H7 (cell line): ENCODE measurements around the gene SEC23A. TPM values are rescaled to one million over a fixed set of nuclear protein-coding genes. Genes with fewer than 3 reads are reported as not detected.
"Not testable (repeated sequence)": the region's sequence is repeated elsewhere in the genome, so short reads cannot be mapped to it uniquely, and the experiment has no call there.

ENCODE experiments used
- DNase-seq: peaks from one replicate; pipeline ENCODE4 v3.0.0; 2012
- H3K27me3 ChIP-seq: 2 replicates; pipeline ENCODE4 v1.6.0; 2011; ENCODE audit warnings: mild to moderate bottlenecking, low read length; ENCODE audit not compliant: control insufficient read depth, insufficient read depth
- H3K36me3 ChIP-seq: replicated peaks from 2 replicates; pipeline ENCODE4 v1.5.1; 2011; ENCODE audit warnings: low read length; ENCODE audit not compliant: control insufficient read depth, insufficient read depth
- H3K4me3 ChIP-seq: 2 replicates; pipeline ENCODE4 v1.5.1; 2011; ENCODE audit warnings: low read depth, mild to moderate bottlenecking, control low read depth, low read length, moderate library complexity; ENCODE audit not compliant: insufficient read depth
- total RNA-seq: library from RNA; depleted of rRNA; stranded (reverse); fragments of >200 nt; shearing (Covaris generic); gene quantifications from 2 replicates; pipeline ENCODE4 v1.2.3, GENCODE V29; 2014; rRNA removed

Gene SEC23A
- total RNA-seq: 105 and 119 TPM in 2 replicates

DNA sequence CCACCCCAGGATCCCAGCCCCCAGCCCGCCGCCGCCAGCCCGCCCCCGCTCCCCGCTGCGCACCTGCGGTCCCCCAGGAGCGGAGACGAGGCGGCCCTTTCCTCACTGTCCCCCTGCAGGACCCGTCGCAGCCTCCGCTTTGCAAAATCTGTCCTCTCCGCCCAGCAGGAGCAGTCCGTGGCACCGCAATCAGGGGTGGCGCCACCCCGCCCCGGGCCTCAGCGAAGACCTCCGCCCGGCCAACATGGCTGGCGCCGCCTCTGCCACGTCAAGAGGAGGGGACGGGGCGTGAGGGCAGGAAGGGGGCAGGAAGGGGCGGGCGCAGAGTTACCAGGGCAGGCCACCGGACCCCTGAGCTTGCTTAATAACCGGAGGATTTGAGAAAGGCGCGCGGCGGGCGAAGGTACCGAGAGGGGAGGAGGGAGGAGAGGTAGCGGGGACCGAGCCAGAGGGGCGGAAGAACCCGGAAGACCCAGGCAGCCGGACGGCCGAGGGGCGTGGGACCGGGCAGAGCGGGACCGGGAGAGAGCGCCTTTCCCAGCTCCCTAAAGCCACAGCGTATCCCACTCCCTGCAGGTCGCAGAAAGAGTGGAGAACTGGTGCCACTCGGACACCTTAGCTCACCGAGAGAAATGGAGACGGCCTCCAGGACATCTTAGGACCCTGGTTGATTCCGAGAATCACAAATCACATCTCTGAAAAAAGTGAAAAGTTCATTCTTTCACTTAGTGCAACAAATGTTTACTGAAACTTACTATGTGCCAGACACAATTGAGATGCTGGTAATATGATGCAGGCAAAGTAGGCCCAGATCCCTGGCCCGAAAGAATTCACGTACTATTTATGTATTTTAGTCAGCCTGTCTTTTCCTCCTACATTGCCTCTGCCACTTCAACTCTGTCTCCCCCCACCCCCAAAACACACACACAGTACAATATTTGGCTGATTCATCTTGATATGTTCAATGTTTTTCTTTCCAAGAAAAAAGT, at the start of gene SEC23A:
Gene SEC23A (minus strand): TSS at position 267 of the 989 bp plus-strand sequence. CDS start 7,117 bp downstream, outside the sequence.
- Histone ChIP-seq H3K27me3 (no peaks in the 10 kb centered on the region), H3K36me3 (no peaks in the 10 kb centered on the region), H3K4me3 (peak within 1 kb of the TSS; percentile 95)
- DNase-seq: peak; percentile 96

DNA sequence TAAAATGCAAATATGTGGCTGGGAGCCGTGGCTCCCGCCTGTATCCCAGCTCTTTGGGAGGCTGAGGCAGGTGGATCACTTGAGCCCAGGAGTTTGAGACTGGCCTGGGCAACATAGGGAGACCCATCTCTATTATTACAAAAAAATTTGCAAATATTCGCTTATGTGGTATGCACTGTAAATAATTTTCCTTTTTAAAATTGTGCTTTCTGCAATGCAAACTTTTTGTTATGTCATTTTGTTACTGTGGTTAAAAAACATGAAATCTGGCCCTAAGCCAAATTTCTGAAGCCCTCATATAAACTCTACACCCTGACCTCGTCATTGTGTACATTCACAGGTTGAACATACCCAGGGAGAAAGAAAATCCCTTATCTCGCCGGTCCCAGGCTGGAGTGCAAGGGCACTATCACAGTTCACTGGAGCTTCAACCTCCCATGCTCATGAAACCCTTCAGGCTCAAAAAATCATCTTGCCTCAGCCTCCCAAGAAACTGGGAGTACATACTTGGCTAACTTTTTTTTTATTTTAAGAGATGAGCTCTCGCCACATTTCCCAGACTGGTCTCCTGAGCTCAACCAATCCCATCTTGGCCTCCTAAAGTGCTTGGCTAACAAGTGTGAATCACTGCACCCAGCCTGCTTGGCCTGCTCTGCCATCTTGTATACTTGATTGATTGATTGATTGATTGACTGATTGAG, 42.4 kb upstream of the SEC23A start:
- no peak for DNase-seq
- Histone ChIP-seq H3K4me3 (no peak overlapping the region), H3K36me3 (peaks cover 4% of the 10 kb centered on the region), H3K27me3 (no peaks in the 10 kb centered on the region)

DNA sequence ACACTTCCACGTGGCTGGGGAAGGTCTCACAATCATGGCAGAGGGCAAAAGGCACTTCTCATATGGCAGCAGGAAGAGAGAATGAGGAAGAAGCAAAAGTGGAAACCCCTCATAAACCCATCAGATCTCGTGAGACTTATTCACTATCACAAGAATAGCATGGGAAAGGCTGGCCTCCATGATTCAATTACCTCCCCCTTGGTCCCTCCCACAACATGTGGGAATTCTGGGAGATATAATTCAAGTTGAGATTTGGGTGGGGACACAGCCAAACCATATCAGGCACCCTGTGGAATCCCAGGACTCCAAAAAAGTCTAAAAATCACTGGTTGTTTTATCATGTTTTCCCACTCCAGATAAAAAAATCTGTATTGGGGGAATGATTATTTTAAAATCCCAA, 40.2 kb upstream of the SEC23A start:
- H3K4me3 ChIP-seq, H3K27me3 ChIP-seq, H3K36me3 ChIP-seq, DNase-seq: not testable (repeated sequence)

DNA sequence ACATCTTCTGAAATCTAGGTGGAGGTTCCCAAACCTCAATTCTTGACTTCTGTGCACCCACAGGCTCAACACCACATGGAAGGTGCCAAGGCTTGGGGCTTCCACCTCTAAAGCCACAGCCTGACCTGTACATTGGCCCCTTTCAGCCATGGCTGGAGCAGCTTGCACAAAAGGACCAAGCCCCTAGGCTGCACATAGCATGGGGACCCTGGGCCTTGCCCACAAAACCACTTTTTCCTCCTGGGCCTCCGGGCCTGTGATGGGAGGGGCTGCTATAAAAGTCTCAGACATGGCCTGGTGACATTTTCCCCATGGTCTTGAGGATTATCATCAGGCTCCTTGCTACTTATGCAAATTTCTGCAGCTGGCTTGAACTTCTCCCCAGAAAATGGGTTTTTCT, 38.6 kb upstream of the SEC23A start:
- H3K27me3 ChIP-seq, DNase-seq, H3K36me3 ChIP-seq, H3K4me3 ChIP-seq: not testable (repeated sequence)

DNA sequence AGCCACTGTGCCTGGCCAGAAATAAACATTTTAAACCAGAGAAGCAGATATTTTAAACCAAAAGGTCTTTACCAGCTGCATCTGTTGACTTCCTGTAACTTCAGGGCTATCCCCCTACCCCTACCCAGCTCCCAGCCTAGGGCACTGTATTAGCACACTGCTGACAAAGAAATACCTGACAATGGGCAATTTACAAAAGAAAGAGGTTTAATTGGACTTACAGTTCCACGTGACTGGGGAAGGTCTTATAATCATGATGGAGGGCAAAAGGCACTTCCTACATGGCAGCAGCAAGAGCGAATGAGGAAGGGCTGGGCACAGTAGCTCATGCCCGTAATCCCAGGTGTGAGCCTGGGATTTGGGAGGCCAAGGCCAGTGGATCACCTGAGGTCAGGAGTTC, 37.1 kb upstream of the SEC23A start:
- peaks cover 2% of the 10 kb centered on the region for H3K36me3 ChIP-seq
- DNase-seq: peak; percentile 30
- no peak overlapping the region for H3K4me3 ChIP-seq
- H3K27me3 ChIP-seq: no peaks in the 10 kb centered on the region

DNA sequence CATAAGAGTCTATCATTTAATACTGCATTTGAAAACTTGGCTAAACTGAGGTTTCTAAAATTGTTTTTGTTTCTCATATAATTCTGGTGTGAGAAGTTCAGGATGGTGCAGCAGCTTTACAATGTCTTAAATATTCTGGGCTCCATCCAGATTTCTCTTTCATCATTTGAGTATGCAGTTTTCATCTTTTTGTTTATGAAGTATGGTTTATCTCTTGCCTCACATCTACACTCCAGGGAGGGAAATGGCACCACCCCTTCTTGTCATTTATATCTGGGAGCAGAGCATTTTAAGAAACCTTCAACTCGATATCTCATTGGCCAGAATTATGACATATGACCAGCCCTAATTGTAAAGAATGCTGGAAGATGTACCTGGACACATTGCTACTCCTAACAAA, 35.4 kb upstream of the SEC23A start:
- DNase-seq: no peak
- no peaks in the 10 kb centered on the region for H3K27me3 ChIP-seq
- H3K4me3 ChIP-seq: no peak overlapping the region
- peaks cover 6% of the 10 kb centered on the region for H3K36me3 ChIP-seq

DNA sequence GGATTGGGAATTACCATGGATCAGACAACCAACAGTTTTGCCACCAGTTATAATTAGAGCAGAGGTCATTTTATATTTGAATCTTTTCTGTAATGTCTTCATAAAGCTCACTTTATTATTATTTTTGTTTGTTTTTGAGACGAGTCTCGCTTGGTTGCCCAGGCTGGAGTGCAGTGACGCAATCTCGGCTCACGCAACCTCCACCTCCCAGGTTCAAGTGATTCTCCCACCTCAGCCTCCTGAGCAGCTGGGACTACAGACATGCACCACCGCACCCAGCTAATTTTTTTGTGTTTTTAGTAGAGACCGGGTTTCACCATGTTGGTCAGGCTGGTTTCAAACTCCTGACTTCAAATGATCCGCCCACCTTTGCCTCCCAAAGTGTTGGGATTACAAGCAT, 34.8 kb upstream of the SEC23A start:
- not testable (repeated sequence) for DNase-seq

DNA sequence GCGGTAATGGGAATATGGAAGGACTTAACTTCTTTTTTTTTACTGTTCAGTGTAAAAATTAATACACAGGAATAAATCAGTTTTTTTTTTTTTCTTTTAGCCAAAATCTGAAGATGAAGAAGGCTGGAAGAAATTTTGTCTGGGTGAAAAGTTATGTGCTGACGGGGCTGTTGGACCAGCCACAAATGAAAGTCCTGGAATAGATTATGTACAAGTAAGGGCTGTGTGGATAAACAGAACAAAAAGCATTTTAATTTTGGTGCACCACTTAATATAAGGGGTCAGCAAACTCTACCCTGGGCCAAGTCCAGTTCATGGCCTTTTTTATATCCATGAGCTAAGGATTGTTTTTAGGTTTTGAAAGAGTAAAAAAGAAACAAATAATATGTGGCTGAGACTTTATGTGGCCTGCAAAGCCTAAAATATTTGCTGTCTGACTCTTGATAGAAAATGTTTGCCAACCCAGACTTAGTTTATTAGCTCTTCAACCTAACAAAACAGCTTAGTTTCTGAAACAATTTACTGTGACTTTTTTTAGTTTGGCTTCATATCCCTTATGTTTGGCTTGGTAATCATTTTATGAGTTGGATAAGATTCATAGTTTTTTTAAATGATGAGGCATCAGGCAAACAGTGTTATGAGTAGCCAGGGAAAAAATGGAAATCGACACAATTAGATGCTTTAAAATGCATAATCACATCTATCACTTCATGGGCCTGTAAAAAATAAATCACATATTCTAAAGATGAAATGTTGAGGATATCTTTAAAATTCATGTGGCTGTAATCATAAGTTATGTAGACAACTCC, 19.5 kb upstream of the SEC23A start:
- Histone ChIP-seq H3K4me3 (no peak overlapping the region), H3K27me3 (no peaks in the 10 kb centered on the region), H3K36me3 (peaks cover 23% of the 10 kb centered on the region)
- DNase-seq: no peak

More for the DNA sequence above, 34.8 kb upstream of the SEC23A start:
- not testable (repeated sequence) for H3K36me3 ChIP-seq, H3K27me3 ChIP-seq, H3K4me3 ChIP-seq

DNA sequence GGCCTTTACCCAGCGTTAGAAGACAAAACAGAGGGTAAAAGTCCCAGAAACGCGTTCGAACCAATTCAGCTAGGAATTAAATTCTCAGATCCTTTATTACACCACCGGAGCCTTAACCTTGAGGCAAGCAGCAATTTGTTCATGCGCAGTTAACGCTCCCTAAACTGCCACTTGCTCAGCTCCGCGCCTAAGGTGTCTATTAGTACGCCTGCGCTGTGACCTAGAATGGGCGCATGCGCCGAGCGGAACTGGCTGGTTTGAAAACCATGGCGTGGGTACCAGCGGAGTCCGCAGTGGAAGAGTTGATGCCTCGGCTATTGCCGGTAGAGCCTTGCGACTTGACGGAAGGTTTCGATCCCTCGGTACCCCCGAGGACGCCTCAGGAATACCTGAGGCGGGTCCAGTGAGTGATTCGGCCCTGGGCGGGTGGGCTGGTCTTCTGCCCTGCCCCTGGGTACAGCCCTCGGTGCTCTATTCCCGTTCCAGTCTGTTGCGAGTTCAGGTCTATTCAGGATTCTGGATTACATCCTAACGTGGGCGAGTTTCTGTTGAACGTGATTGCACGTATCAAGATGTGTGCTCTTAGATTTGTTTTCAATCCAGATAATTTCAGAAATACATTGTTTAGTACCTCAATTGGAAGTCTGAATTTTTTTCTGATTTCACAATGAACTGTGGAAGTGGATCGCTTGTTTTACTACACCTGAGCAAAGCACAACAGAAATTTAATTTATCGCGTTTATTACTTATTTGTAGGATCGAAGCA, 11.2 kb upstream of the SEC23A start, which contains the start of gene GEMIN2:
Gene GEMIN2 (plus strand): TSS at position 251 of the 766 bp plus-strand sequence. CDS start 16 bp downstream, at position 267.
- no peaks in the 10 kb centered on the region for H3K27me3 ChIP-seq
- peak within 1 kb of the TSS; percentile 79 for H3K4me3 ChIP-seq
- peak; percentile 90 for DNase-seq
- peaks cover 6% of the 10 kb centered on the region for H3K36me3 ChIP-seq

DNA sequence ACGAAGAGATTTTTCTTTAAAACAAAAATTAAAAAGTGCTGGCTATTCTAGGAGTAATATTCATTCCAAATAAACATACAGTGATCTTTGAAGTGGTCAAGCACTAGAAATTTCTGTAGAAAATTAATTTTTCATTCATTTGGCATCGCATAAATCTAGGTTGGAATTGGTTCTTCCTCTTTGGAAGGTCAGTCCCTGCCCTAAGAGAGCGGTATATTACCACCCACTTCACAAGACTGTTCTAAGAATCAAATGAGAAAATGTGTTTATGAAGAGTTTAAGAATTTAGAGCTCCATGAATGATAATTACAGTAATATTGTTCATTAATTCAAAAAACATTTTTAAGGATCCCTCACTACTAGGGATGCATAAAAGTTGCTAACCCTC, 10.6 kb upstream of the SEC23A start:
- DNase-seq: no peak

DNA sequence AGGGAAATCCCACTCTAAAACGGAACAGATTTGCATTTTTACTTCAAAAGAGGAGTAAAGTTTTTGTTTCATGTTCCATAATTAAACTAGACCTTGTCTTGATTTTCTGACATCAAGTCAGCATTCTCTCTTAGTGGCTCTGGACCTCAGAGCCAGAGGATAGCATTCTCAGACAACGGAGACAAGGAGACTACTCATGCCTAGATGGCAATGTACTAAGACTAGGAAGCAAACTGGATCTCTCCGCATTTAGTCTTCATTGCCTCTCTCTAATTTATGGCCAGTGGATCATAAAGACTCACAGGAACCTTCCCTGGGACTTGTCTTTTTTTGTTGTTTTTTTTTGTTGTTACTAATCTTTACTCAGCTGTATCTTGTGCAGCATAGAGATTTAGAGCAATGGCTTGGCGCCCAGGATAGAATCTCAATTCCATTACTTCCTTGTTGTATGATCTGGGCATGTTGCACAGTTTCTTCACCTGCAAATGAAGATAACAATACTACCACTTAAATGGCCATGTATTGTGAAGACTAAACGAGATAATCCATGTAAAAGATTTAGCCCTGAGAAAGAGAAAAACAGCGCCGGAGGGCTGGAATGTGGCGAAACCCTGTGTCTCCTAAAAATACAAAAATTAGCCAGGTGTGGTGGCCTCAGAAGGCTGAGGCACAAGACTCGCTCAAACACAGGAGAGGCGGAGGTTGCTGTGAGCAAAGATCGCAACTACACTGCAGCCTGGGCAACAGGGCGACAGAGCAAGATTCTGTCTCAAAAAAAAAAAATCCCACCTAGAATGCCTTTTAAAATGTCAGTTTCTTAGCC, 7.1 kb upstream of the SEC23A start:
- Histone ChIP-seq H3K36me3 (no peaks in the 10 kb centered on the region), H3K27me3 (no peaks in the 10 kb centered on the region), H3K4me3 (no peak overlapping the region)
- no peak for DNase-seq

More for the DNA sequence above, 10.6 kb upstream of the SEC23A start:
- Histone ChIP-seq H3K36me3 (peaks cover 3% of the 10 kb centered on the region; the same call in 1 of the 2 replicates), H3K4me3 (peak overlapping the region; percentile 79), H3K27me3 (no peaks in the 10 kb centered on the region)

DNA sequence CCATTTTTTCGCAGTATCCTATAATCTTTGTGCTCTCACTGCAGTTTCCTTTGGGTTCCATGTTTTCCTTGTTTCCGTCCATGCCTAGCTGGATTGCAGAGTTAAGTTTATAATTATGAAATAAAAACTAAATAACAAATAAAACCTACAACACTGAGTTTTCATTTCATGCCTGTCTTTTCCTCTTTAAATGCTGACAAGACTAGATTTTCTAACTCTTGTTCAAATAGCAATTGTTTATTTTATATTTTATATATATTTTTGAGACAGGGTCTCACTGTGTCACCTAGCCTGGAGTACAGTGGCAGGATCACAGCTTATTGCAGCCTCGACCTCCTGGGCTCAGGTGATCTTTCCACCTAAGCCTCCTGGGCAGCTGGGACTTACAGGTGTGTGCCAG, 5.8 kb upstream of the SEC23A start:
- no peaks in the 10 kb centered on the region for H3K27me3 ChIP-seq
- no peak for DNase-seq
- H3K4me3 ChIP-seq: no peak overlapping the region
- H3K36me3 ChIP-seq: no peaks in the 10 kb centered on the region

DNA sequence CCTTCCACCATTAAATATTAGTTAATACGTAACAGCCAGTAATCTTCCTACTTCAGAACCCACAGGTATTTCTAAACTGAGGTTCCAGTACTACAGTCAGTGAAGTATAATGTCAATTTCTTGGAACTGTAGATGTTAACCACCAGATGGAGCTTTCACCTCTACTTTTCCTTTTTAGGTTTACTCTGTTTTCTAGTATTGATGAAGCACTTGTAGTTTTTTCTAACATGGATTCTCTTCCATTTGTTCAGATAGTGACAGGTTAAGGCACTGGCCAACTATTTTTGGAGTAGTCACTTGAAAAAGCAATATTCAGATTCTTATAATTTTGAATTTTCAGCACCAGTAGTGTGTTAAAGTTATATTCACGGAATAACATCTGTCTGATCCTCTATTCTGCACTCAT, 4.6 kb upstream of the SEC23A start:
- no peak overlapping the region for H3K4me3 ChIP-seq
- DNase-seq: peak; percentile 63
- H3K36me3 ChIP-seq: no peaks in the 10 kb centered on the region
- H3K27me3 ChIP-seq: no peaks in the 10 kb centered on the region
